ENCODE data around the gene PPIL3. TPM values are rescaled to one million over a fixed set of nuclear protein-coding genes. Genes with fewer than 3 reads are reported as not detected.

The PPIL3 gene
- polyA plus RNA-seq, 10 donors: 20.6 to 74.9 (median 46.4) TPM

Other genes with a start within 250 kb of the PPIL3 start
- 100 to 1,000 TPM; 118 to 163 (median 129) TPM for gene BZW1, start 77.2 kb downstream of the PPIL3 start, polyA plus RNA-seq (ENCODE audit: insufficient read length in 10 of 10)
- gene CLK1, start 24.4 kb downstream of the PPIL3 start, polyA plus RNA-seq (ENCODE audit: insufficient read length in 10 of 10): 100 to 1,000 TPM in 9 of 10 donors, 10 to 100 TPM in 1; 96.3 to 229 (median 144) TPM
- 10 to 100 TPM; 17.9 to 23.0 (median 21.0) TPM for gene NIF3L1, start 294 bp upstream of the PPIL3 start, polyA plus RNA-seq (ENCODE audit: insufficient read length in 10 of 10)
- 10 to 100 TPM; 12.5 to 24.3 (median 16.7) TPM for gene ORC2, start 74.6 kb upstream of the PPIL3 start, polyA plus RNA-seq (ENCODE audit: insufficient read length in 10 of 10)
- 10 to 100 TPM in 4 of 10 donors, 1 to 10 TPM in 6; 5.2 to 10.7 (median 7.8) TPM for gene HYCC2, start 182.6 kb upstream of the PPIL3 start, polyA plus RNA-seq (ENCODE audit: insufficient read length in 10 of 10)
- gene NDUFB3, start 182.9 kb upstream of the PPIL3 start, polyA plus RNA-seq (ENCODE audit: insufficient read length in 10 of 10): 100 to 1,000 TPM in 4 of 10 donors, 10 to 100 TPM in 6; 85.7 to 108 (median 97.9) TPM
- 10 to 100 TPM; 27.0 to 59.4 (median 36.6) TPM for gene CFLAR, start 227.1 kb upstream of the PPIL3 start, polyA plus RNA-seq (ENCODE audit: insufficient read length in 10 of 10)